Nephron progenitor cell (in vitro differentiated cells): ENCODE results near the gene ISOC2.

Source experiments
- DNase-seq: peaks from one replicate; pipeline ENCODE4 v3.0.0; 2021
- H3K27ac Mint-ChIP-seq: 2 replicates; pipeline ENCODE4 v1.8.0; 2021; ENCODE audit warnings: mild to moderate bottlenecking, moderate library complexity, mixed read lengths
- H3K27me3 Mint-ChIP-seq: 2 replicates; pipeline ENCODE4 v1.8.0; 2021; ENCODE audit warnings: mild to moderate bottlenecking, low read depth, mixed read lengths; ENCODE audit not compliant: poor library complexity
- H3K36me3 Mint-ChIP-seq: 2 replicates; pipeline ENCODE4 v1.8.0; 2021; ENCODE audit warnings: low read depth, mixed read lengths
- H3K4me1 Mint-ChIP-seq: 2 replicates; pipeline ENCODE4 v1.8.0; 2021; ENCODE audit warnings: mixed read lengths
- H3K4me3 Mint-ChIP-seq: 2 replicates; pipeline ENCODE4 v1.8.0; 2021; ENCODE audit warnings: mild to moderate bottlenecking, moderate library complexity, mixed read lengths
- H3K9me3 Mint-ChIP-seq: 2 replicates; pipeline ENCODE4 v1.8.0; 2021; ENCODE audit warnings: mild to moderate bottlenecking, moderate library complexity, mixed read lengths
- TF ChIP-seq, protein P1 (sequence below): fragments of 200-600 bp; sonication (generic); IDR thresholded peaks from 2 replicates; pipeline ENCODE4 v1.5.0; 2021; ENCODE audit warnings: antibody characterized with exemption

The ISOC2 gene

DNA sequence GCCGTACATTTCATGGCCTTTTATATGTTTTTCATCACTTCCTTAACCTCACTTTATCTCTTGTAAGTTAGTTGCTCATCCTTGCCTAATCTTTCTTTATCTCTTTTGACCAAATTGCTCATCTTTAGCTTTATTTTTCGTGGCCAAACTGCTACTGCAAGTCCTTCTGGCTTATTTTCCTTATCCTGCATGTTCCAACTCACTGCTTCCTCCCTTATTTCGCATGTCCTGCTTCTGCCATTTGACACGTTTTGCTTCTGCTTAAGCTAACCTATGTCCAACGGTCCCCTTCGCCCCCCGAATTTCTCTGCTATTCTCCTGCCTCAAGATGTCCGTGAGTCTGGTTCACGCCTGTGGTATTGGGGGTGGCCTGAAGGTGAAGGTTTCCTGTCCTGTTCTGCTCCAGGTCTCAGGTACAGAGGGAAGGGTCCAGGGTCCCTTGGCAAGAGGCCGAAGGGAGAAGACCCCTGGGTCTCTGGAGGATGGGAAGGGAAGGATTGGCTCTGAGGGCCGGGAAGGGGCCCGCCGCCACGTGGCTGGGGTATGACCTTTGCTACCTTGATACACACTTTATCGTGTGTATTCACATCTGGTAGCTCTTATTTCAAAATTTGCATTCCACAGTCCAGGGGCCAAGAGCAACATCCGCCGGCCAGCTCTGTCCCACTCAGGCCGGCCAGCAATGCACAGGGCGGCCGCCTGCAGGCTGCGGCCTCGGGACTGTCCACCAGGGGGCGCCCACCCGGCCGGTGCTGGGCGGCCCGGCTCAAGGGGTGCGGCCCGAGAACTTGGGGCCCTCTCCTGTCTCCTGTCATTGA is 6.0 kb upstream of the ISOC2 start:
- peak; percentile 83 for DNase-seq
- peaks cover 50% of the 10 kb centered on the region for H3K27me3 Mint-ChIP-seq
- H3K36me3 Mint-ChIP-seq, result no peaks in the 10 kb centered on the region
- no peak overlapping the region for H3K27ac Mint-ChIP-seq
- TF ChIP-seq, protein P1, sequence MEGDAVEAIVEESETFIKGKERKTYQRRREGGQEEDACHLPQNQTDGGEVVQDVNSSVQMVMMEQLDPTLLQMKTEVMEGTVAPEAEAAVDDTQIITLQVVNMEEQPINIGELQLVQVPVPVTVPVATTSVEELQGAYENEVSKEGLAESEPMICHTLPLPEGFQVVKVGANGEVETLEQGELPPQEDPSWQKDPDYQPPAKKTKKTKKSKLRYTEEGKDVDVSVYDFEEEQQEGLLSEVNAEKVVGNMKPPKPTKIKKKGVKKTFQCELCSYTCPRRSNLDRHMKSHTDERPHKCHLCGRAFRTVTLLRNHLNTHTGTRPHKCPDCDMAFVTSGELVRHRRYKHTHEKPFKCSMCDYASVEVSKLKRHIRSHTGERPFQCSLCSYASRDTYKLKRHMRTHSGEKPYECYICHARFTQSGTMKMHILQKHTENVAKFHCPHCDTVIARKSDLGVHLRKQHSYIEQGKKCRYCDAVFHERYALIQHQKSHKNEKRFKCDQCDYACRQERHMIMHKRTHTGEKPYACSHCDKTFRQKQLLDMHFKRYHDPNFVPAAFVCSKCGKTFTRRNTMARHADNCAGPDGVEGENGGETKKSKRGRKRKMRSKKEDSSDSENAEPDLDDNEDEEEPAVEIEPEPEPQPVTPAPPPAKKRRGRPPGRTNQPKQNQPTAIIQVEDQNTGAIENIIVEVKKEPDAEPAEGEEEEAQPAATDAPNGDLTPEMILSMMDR, result peak; percentile 97
- H3K4me1 Mint-ChIP-seq, result peaks cover 32% of the 10 kb centered on the region
- H3K4me3 Mint-ChIP-seq, result no peak overlapping the region
- no peaks in the 10 kb centered on the region for H3K9me3 Mint-ChIP-seq

DNA sequence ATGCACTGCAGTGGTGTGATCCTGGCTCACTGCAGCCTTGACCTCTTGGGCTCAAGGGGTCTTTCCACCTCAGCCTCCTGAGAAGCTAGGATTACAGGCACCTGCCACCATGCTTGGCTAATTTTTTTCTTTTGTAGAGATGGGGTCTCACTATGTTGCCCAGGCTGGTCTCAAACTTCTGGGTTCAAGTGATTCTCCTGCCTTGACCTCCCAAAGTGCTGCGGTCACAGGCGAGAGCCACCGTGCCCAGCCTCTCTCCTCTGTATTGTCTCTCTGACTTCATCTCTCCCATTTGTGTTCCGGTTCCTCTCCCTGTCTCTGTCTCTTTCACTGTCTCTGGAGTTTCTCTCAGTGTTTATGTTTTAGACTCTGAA is 4.8 kb upstream of the ISOC2 start:
- H3K27ac Mint-ChIP-seq, result no peak overlapping the region

DNA sequence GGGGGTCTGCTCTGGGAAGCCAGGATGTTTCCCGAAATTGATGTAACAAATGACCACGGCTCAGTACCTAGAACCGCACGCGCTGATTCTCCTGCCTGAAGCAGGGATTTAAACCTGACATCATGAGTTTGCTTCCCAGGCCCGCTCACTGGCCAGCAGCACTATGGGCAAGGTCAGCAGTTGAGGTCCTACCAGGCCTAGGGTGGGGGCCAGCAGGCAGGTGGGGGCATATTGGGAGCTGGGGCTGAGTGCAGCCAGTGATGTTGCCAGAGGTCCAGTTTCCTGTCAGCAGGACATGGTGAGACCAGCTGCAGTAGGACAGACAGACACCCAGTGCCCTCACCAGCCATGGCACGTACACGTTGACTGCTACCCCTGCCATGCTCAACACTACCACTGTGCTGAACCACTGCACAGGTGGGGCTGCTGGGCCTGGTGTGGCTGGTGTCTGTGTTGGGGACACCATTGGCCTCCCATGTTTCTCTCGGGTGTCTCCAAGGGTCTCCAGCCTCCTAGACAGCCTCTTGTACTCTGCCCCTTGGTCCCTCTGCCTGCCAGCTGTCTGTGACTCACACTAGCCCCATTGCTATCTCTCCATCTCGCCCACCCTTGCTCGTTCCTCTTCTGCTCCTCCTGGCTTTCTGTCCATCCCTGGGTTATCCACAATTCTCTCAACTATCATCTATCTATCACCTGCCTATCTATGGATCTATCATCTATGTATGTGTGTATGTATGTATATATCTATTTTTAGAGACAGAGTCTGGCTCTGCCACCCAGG is 4.2 kb upstream of the ISOC2 start:
- H3K4me1 Mint-ChIP-seq, result peaks cover 34% of the 10 kb centered on the region
- TF ChIP-seq, protein P1, result no peak
- H3K27ac Mint-ChIP-seq, result no peak overlapping the region
- DNase-seq, result no peak
- peaks cover 61% of the 10 kb centered on the region for H3K27me3 Mint-ChIP-seq
- H3K9me3 Mint-ChIP-seq, result no peaks in the 10 kb centered on the region
- no peaks in the 10 kb centered on the region for H3K36me3 Mint-ChIP-seq
- H3K4me3 Mint-ChIP-seq, result no peak overlapping the region

More for the DNA sequence above, 4.8 kb upstream of the ISOC2 start:
- Mint-ChIP-seq H3K36me3 (no peaks in the 10 kb centered on the region), H3K4me3 (no peak overlapping the region), H3K27me3 (peaks cover 58% of the 10 kb centered on the region), H3K4me1 (peaks cover 34% of the 10 kb centered on the region), H3K9me3 (no peaks in the 10 kb centered on the region)
- TF ChIP-seq, protein P1, result no peak
- no peak for DNase-seq

DNA sequence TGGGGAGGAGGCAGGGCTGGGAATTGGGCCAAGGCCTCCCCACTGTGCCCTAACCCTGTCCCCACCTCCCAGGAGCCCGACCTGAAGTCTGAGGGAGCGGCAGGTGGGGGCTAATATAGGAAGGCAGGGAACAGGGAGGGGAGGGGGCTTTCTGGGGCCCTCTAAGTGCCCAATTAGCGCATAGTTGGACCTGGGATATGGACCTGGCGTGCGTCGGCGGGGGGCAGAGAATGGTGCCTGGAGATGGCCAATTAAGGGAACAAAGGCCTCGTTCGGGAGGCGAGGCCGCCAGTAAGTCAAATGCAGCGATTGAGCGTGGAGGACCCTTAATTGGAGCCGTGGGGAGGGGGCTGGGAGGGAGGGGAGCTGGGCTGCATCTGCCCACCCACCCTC is 3.2 kb upstream of the ISOC2 start, which contains the start of gene C19orf85:
C19orf85 (minus strand) TSS at position 90 of the 393 bp plus-strand sequence. CDS start 197 bp downstream, outside the sequence.
- no peak within 1 kb of the TSS for H3K27ac Mint-ChIP-seq
- no peak for DNase-seq
- TF ChIP-seq, protein P1, result no peak

DNA sequence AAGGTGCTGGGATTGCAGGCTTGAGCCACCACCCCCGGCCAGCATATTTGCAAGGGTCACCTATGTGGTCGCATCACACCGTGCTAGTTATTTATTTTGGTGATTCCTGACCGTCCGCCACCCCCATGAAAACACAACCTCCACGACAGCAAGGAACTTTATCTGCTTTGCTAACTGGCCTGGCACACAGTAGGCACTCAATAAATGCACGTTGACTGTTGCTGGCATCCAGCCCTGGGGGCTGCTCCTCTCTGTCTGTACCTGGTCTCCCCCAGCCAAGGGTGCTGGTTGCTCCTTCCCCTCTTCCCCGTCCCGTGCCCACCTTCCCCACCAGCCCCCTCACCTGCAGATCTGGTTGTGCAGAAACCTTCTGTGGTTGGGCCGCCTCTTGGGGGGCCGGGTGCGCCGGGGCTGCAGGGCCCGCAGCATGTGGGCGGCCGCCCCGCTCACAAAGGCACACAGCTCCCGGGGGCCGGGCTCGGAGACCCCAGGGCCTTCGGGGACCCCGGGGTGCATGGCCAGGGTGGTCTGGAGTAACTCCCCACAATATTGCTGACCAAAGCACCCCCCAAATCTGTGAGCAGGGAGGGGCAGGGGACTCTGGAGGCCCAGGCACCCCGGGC is 2.7 kb upstream of the ISOC2 start:
- H3K27me3 Mint-ChIP-seq, result peaks cover 62% of the 10 kb centered on the region
- TF ChIP-seq, protein P1, result no peak
- H3K9me3 Mint-ChIP-seq, result no peaks in the 10 kb centered on the region
- H3K4me1 Mint-ChIP-seq, result peaks cover 49% of the 10 kb centered on the region
- no peak overlapping the region for H3K4me3 Mint-ChIP-seq
- no peak for DNase-seq
- no peak overlapping the region for H3K27ac Mint-ChIP-seq
- H3K36me3 Mint-ChIP-seq, result no peaks in the 10 kb centered on the region

More for the DNA sequence above, 3.2 kb upstream of the ISOC2 start, which contains the start of gene C19orf85:
- peaks cover 43% of the 10 kb centered on the region for H3K4me1 Mint-ChIP-seq
- H3K36me3 Mint-ChIP-seq, result no peaks in the 10 kb centered on the region
- no peaks in the 10 kb centered on the region for H3K9me3 Mint-ChIP-seq
- no peak within 1 kb of the TSS for H3K4me3 Mint-ChIP-seq
- peaks cover 62% of the 10 kb centered on the region for H3K27me3 Mint-ChIP-seq
